ENCODE data around the gene NAV1. TPM values are rescaled to one million over a fixed set of nuclear protein-coding genes. Genes with fewer than 3 reads are reported as not detected.

Gene NAV1
- polyA plus RNA-seq, 1 donor (not counting 4 experiments of a cell fraction or from before 2014, with no cell fraction given) = 13.2 TPM

- TF ChIP-seq CTCF (optimal IDR thresholded peaks at IDR 0.05 in 1 of 3, IDR thresholded peaks at IDR 0.05 in 1 of 3, conservative IDR thresholded peaks at IDR 0.05 in 1 of 3; ENCODE audit: extremely low read depth in 1 of 3, insufficient read depth in 2 of 3, low read length in 3 of 3) (no peak), EZH2 (IDR thresholded peaks at IDR 0.05; ENCODE audit: low read length) (no peak)
- no peaks in the 10 kb centered on the region for H3K9me1 ChIP-seq (ENCODE audit: control insufficient read depth, extremely low read depth, insufficient read depth, low read length)
- dilution Hi-C loops (cut with MboI; ENCODE audit: extremely low pct_ligation_motif_present, low sequenced_read_pairs) = no loop called here
- no peaks in the 10 kb centered on the region for H3K79me2 ChIP-seq (ENCODE audit: control insufficient read depth, insufficient read depth, low read length)
- H3K4me2 ChIP-seq (ENCODE audit: control insufficient read depth, extremely low read depth, insufficient read depth, low read depth, low read length) = no peak overlapping the region
- peaks cover 26% of the 10 kb centered on the region for H3K27me3 ChIP-seq (ENCODE audit: control insufficient read depth, extremely low read depth, insufficient read depth, low read length)
- H4K20me1 ChIP-seq (ENCODE audit: control insufficient read depth, extremely low read depth, insufficient read depth, low read length) = no peaks in the 10 kb centered on the region
- H3K36me3 ChIP-seq (ENCODE audit: control insufficient read depth in 2 of 2, extremely low read depth in 1 of 2, insufficient read depth in 2 of 2, low read length in 2 of 2) = no peaks in the 10 kb centered on the region
- H2AFZ ChIP-seq (ENCODE audit: control insufficient read depth, low read length) = no peak overlapping the region
- DNase-seq (ENCODE audit: low read depth, low spot score) (no peak), FAIRE-seq (no peak)
- no peak overlapping the region for H3K4me3 ChIP-seq (ENCODE audit: control insufficient read depth in 2 of 3, extremely low read depth in 1 of 3, insufficient read depth in 2 of 3, low read depth in 1 of 3, low read length in 3 of 3)
- H3K27ac ChIP-seq (ENCODE audit: control insufficient read depth, insufficient read depth, low read length) = no peak overlapping the region
- H3K4me1 ChIP-seq (ENCODE audit: control insufficient read depth, extremely low read depth, insufficient read depth, low read length) = no peaks in the 10 kb centered on the region
- no peaks in the 10 kb centered on the region for H3K9me3 ChIP-seq (ENCODE audit: control insufficient read depth, low read depth, low read length)
- no peak overlapping the region for H3K9ac ChIP-seq (ENCODE audit: control insufficient read depth, extremely low read depth, insufficient read depth, low read length)
Measured at GRCh38 chr1:201584471-201585092, 45.7 kb downstream of the NAV1 start.

- H3K9ac ChIP-seq (ENCODE audit: control insufficient read depth, extremely low read depth, insufficient read depth, low read length) = no peak overlapping the region
- no peak overlapping the region for H3K4me3 ChIP-seq (ENCODE audit: control insufficient read depth in 2 of 3, extremely low read depth in 1 of 3, insufficient read depth in 2 of 3, low read depth in 1 of 3, low read length in 3 of 3)
- no peaks in the 10 kb centered on the region for H3K36me3 ChIP-seq (ENCODE audit: control insufficient read depth in 2 of 2, extremely low read depth in 1 of 2, insufficient read depth in 2 of 2, low read length in 2 of 2)
- no peaks in the 10 kb centered on the region for H4K20me1 ChIP-seq (ENCODE audit: control insufficient read depth, extremely low read depth, insufficient read depth, low read length)
- no peak overlapping the region for H2AFZ ChIP-seq (ENCODE audit: control insufficient read depth, low read length)
- H3K4me1 ChIP-seq (ENCODE audit: control insufficient read depth, extremely low read depth, insufficient read depth, low read length) = no peaks in the 10 kb centered on the region
- no peaks in the 10 kb centered on the region for H3K9me1 ChIP-seq (ENCODE audit: control insufficient read depth, extremely low read depth, insufficient read depth, low read length)
- H3K27me3 ChIP-seq (ENCODE audit: control insufficient read depth, extremely low read depth, insufficient read depth, low read length) = peaks cover 26% of the 10 kb centered on the region
- H3K4me2 ChIP-seq (ENCODE audit: control insufficient read depth, extremely low read depth, insufficient read depth, low read depth, low read length) = no peak overlapping the region
- no peaks in the 10 kb centered on the region for H3K9me3 ChIP-seq (ENCODE audit: control insufficient read depth, low read depth, low read length)
- no peak for TF ChIP-seq CTCF (optimal IDR thresholded peaks at IDR 0.05 in 1 of 3, IDR thresholded peaks at IDR 0.05 in 1 of 3, conservative IDR thresholded peaks at IDR 0.05 in 1 of 3; ENCODE audit: extremely low read depth in 1 of 3, insufficient read depth in 2 of 3, low read length in 3 of 3)
- TF ChIP-seq EZH2 (IDR thresholded peaks at IDR 0.05; ENCODE audit: low read length) = no peak
- FAIRE-seq (no peak), DNase-seq (ENCODE audit: low read depth, low spot score) (no peak)
- dilution Hi-C loops (cut with MboI; ENCODE audit: extremely low pct_ligation_motif_present, low sequenced_read_pairs) = no loop called here
- no peak overlapping the region for H3K27ac ChIP-seq (ENCODE audit: control insufficient read depth, insufficient read depth, low read length)
- H3K79me2 ChIP-seq (ENCODE audit: control insufficient read depth, insufficient read depth, low read length) = no peaks in the 10 kb centered on the region
Measured at GRCh38 chr1:201585093-201585483, 46.2 kb downstream of the NAV1 start.
